ENCODE measurements around the gene RPS4Y2.

Gene RPS4Y2

DNA sequence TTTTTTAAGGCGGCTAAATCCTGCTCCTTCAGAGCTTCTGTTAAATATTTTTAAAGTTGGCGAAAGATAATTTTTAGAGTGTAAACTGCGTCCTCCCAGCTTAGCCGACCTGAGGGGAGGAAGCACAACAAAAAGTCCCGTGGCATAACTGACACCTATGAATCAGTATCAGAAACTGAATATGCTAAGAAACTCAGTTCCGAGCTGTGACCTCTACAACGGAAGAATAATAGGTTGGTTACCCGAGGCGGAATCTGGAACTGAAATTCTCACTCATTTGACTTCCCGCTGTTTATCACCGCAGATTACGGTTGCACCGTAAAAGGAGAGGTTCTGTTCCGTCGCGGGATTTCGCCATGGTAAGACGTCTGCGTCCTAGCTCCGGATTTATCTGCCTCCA lies at the start of gene RPS4Y2:
TSS of gene RPS4Y2 (plus strand) at position 301 of the 400 bp plus-strand sequence. CDS start at position 357, 56 bp downstream.
- no peak for FAIRE-seq

DNA sequence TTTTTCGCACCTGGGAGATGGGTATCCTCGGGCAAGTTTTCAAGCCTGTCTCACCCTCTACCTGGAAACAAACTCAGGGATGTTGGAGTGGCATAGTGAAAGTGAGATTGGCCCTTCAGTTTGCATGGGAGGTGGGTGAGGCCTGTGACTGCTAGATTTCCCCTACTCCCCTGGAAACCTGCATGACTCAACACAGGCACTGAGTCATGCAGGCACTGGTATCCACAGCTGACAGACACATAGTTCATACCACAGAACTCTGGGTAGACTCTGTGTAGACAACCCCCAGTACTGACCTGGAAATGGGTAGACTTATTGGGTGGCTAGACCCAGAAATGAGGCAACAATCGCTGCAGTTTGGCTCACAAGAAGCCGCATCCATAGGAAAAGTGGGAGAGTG lies 41.5 kb upstream of the RPS4Y2 start:
- FAIRE-seq: no peak

DNA sequence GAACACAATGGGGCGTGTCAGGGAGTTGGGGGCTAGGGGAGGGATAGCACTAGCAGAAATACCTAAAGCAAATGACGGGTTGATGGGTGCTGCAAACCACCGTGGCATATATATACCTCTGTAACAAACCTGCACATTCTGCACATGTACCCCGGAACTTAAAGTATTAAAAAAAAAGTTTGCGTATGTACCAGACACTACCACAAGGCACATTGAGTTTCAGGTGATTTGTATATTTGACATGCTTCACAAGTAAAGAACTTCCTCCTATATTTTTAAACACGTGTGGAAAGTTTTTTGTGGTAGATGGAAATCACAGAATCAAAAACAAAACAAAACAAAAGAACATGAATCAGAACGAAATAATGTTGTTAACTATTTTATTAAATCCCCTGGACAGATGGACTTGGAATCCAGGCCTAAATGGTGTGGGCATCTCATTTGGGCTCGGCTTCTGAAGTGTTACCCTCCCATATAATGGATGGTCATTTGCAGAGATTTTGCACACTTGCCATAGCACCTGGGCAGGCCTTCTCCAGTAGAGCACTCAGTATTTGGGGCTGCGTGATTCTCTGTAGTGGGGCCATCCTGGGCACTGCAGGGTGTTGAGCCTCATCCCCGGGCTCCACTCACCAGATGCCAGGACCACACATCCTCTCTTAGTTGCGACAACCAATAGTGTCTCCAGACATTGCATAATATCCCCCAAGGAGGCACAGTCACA lies 29.6 kb upstream of the RPS4Y2 start:
- no peak for FAIRE-seq

DNA sequence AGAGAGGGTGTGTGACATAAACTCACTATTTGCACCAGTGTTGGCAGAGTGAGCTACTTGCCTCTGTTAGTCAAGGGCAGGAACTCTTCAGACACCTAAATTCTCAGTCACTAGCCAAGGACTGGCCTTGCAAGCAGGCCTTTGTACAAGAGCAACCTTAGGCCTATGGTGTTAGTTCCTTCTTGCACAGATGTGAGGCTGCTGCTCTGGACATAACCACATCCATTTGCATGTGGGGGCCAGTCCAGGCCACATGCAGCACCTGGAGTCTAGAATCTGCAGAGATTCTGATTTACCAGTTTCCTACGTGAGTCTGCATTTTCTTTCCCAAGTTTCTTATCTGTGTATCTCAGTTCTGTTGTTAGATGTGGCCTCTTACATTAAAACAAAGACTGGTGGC lies 20.7 kb upstream of the RPS4Y2 start:
- no peak for FAIRE-seq

DNA sequence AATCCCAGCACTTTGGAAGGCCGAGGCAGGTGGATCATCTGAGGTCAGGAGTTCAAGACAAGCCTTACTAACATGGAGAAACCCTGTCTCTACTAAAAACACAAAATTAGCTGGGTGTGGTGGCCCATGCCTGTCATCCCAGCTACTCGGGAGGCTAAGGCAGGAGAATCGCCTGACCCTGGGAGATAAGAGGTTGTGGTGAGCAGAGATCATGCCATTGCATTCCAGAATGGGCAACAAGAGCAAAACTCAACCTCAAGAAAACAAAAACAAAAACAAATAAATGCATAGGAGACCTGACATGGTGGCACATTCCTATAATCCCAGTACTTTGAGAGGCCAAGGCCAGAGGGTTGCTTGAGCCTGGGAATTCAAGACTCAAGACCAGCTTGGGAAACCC lies 16.1 kb upstream of the RPS4Y2 start:
- no peak for FAIRE-seq

DNA sequence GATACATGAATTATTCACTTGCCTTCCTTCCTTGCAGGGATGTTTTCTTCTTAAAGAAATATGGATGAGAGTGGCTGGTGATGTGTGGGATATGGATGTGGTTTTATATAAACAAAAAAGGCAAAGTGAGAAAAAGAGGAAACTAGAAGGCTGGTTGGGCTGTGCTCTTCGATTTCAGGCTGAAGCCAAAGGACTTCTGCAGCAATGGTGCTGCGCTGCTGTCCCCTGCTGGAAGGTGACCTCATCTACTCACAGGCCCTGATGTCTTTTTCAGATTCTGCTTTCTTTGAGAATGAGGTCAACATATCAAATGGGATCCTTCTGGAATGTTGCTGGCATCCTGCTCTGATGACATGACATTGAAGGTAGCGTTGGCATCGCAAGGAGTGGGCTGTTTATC lies 15.3 kb upstream of the RPS4Y2 start:
- FAIRE-seq: no peak

DNA sequence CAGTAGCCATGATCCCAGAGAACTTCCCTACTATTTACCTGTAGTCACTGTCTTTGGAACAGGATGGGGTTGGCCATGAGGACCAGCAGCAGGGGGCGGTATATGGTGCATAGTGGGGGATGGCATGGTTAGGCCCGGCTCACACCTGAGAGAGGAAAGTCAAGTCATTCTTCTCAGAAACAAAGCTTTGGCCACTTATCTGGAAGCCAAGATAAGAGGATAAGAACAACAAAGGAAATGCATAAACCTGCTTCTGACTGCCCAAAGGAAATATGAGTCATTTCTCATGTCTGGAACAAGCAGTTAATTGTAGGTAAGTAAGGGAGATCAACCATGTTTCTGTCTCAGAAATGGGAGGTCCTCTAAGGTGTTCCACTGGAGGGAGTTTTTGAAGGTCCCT lies 10.8 kb upstream of the RPS4Y2 start:
- no peak for FAIRE-seq

DNA sequence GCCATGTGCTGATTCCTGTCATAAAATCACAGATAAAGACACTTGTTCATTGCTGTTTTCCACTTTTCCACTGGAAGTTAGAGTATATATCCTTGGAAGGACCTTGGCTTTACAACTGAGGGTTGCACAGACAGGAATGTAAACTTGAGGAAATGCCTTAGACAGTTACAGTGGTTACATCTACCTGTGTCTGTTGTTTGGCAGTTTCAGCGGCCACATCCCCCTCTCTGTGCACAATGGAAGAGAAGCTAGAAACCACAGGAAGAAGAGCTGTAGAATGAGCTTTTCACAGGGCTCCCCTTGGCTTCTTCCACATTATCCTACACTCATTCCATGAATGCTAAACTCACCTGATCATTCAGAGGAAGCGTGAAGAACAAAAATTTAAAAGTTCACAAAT lies 9.0 kb upstream of the RPS4Y2 start:
- FAIRE-seq: no peak

DNA sequence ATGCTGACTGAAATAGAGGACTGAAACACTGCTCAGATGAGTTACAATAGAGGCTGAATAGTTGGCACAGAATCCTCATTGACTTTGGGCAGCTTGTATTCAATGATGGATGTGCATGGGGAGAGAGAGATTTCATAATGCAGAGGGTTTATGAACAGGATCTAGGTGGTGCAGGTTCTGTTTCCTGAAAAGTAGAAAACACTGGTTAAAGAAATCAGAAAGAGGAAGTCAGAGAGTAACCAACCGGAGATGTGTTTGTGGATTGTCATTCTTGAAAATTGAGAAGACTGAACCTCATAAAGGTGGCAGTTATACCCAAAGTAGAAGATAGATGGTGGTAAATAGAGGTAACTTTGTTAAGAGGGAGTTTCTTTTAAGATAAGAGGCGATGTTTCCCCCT lies 8.0 kb downstream of the RPS4Y2 start:
- FAIRE-seq: no peak

DNA sequence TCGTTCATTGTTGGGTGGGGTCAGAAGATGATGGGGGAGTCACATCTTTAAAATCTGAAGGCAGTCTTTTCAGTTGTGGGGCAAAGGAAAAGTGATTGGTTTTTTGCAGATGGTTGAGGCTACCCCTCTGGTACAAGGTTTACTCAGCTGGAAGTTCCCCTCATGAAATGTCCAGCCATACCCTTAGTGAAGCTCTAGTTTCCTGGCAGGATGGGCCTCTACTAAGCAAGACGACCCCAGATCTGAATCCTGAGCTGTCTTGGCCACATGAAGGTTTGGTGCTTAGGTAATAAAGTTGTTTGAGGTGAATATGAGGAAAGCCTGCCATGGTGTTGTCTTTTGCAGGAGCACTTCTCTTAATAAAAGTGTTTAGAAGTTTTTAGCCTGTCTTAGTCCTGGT lies 9.2 kb downstream of the RPS4Y2 start:
- FAIRE-seq: no peak

DNA sequence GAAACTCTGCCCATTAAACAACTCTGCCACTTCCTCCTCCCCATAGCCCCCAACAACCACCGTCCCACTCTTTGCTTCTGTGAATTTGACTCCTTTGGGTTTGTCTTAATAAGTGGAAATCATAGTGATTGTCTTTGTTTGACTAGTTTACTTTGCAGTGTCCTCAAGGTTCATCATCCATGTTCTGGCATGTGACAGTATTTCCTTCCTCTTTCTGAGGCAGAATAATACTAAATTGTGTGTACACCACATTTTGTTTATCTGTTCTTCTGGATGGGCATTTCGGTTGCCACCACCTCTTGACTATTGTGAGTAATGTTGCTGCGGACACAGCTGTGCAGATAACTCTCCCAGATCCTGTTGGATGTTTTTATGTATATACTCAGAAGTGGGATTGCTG lies 14.8 kb downstream of the RPS4Y2 start:
- no peak for FAIRE-seq

DNA sequence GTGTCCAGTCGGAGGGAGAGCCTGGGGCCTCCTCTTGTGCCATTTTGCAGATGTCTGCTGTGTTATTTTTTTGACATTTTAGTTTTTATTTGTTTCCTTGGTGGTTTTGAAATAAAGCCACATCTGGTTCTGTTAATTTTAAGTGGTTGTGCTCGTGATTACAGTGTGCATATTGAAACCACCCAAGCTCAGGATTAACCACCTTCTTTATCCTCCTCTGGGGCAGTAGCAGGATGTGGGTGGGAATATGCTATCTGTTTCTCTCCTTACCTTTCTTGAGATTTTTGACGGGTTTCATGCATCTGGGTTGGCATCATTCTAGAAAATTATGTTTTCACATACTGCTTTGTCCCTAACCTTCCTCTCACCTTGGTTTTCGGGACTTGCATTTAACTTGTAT lies 20.2 kb downstream of the RPS4Y2 start:
- FAIRE-seq: no peak

DNA sequence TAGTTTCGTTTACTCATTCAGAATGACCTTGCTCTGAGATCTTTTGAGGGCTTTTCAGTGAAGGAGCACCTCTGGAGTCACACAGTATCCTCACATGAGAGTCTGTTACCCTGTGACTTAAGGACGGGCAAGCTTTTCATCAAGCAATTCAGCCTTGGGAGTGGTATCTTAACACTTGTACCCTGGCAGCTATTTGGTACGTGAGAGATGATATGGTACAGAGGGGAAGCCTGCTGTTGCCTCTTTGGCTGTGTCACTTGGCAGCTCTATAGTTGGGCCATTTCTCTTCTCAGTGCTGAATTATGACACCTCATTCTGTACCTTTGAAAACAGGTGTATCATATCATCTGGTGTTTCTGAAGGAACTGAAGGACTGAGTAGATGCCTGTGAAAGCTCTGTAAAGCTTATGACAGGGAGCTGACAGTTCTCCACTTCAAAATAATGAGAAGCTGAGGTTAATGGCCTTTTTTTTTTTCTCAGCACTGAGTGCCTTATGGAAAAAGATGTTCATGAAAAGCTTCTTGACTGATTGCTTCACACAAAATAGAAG lies 24.3 kb downstream of the RPS4Y2 start:
- FAIRE-seq: no peak

DNA sequence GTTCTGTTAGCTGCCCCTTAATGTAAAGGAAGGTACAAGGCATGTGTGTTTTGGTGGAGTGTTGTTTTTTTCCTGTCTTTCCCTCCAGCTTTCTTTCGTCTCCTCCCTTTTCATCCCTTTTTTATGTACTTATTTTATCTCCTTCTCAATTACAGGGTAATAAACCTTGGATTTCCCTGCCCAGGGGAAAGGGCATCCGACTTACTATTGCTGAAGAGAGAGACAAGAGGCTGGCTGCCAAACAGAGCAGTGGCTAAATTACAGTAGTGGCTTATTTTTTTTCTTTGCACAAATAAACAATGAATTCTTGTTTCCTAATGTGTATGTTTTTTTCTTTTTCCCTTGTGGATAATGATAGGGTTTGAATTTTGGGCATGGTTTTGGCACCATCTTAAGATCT lies 24.9 kb downstream of the RPS4Y2 start:
- no peak for FAIRE-seq

DNA sequence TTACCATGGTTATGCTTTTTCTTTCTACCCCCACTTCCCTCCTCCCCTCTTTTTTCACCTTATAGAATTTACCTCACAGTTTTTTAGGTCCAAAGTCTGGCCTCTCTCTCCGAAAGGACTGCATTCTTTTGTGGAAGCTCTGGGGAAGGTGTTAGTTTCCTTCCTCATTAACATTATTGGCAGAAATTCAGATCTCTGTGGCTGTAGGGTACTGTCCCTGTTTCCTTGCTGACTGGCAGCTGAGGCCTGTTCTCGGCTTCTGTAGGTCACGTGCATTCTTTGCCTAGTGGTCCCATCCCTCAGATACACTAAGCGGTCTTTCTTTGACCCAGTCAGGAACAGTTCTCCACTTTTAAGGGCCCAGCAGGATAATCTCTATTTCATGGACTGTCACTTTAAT lies 25.5 kb downstream of the RPS4Y2 start:
- FAIRE-seq: no peak

DNA sequence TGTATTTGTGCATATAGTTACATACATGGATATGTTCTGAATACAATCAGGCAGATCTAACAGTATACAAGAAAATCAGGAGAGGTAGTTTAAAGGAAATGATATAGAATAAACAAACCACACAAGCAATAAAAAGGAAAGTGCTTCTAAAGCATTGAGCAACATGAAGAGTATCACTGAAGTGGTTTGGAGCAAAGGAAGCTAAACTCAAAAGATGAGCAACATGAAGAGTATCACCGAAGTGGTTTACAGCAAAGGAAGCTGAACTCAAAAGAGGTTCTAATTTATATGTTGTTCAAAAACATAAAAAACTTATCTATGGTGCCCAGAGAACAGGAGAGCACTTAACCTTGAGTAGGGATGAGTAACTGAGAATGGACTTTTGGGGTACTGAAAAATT lies 29.1 kb downstream of the RPS4Y2 start:
- FAIRE-seq: no peak

DNA sequence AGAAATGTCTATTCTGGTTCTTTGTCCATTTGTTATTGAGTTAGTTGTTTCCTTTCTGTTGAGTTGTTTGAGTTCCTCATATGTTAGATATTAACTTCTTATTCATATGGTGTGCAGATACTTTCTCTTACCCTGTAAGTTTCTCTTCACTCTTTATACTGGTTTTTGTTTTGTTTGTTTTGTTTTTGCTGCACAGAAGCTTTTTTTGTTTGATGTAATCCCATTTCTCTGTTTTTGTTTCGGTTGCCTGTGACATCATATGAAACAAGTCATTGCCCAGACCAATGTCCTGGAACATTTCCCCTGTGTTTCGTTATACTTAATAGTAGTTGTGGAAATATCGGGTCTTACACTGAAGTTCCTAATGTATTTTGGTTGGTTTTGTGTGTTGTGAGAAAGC lies 31.2 kb downstream of the RPS4Y2 start:
- FAIRE-seq: no peak

DNA sequence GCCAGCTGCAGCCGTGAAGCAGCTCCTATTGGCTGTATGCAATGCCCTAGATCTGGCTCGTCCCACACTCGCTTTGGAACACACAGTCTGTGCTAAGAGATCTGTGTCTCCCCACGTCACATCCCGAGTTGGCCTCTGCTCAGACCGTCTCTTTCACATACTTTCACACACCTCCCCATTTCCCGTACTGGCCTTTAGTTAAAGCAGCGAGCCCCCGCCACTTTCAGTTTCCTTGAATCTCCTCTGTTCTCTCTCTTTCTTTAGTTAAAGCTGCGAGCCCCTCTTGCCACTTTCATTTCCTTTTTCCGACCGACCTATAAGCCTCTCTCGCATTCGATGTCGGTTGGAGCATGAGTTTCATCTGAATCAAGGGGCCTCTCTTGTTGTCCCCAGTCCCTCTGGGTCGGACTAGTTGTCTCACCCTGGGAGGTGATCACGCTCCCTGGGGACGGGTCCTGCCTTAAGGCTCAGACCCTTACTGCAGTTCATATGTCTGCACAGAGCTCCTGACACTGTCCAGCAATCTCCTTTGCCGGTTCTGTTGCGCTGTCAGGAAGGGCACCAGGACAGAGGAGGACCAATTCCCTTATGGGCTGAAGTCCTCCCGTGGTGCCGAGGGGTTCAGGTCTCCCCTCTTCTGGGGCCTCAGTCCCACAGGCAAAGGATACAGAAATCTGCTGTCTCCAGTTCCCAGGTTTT lies 42.6 kb downstream of the RPS4Y2 start:
- FAIRE-seq: no peak

DNA sequence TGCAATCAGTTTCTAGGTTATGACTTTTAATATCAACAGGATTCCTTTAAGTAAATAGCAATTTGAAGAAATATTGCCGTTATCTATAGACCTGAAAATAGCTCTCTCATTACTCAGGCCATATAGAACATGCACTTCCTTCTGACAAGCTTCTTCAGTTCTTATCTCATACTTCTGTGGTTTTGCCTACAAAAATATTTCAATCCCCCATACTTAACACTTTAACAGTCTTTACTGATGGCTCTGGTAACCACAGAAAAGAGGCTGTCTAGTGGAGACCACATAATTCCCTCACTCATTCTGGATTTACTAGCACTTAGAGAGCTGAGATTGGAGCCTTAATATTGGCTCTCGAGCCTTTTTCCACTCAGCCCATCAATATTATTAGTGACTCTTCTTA lies 46.8 kb downstream of the RPS4Y2 start:
- no peak for FAIRE-seq

DNA sequence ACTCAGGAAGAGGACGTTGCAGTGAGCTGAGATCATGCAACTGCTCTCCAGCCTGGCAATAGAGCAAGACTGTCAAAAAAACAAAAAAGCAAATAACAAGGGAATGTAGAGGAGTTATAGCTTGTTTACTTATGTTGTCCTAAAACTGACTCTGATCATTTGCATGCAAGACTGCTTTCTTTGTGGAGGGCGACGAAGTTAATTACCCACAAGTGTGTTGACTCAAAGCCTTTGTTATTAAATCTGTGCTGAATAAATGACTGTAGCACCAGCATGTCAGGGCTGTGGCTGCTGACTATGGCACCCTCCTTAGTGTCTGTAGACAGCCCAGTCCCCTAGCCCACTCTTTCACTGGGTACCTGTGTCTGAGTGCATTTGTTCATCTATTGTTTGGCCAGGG lies 50.3 kb downstream of the RPS4Y2 start:
- no peak for FAIRE-seq

DNA sequence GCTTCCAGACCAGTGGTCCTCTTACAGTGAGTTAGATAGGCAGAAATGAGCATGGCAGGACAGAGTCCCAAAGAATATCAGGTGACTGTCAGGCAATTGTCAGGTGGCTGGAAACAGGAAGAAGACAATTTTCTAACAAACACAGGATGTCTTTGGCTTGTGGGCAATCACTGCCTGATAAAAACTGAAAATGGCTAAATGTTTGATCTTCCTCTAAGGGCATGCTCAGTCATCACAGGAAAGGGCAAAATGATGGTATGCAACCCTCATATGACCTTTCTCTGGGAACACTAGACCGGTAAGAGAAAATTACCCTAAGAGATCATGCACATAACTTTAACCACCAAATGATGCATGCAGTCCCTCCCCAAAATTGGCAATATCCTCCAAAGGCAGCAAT lies 57.6 kb downstream of the RPS4Y2 start:
- FAIRE-seq: no peak

DNA sequence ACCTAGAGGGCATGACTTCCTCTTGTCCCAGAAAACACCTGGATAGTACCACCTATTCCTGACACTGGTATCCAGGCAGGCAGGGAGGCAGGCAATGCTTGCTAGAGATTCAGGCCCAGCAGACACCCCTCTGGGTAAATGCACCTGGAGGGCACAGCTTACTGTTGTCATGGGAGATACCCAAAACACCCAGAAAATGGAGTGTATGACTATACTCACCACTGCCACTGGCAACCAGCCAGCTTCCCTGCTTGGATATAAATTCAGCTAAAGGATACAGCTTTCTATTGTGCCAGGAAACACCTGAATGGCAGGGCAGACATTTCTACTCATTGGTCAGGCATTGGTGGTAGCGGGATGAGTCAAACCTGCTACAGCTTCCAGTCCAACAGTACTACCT lies 58.9 kb downstream of the RPS4Y2 start:
- no peak for FAIRE-seq

DNA sequence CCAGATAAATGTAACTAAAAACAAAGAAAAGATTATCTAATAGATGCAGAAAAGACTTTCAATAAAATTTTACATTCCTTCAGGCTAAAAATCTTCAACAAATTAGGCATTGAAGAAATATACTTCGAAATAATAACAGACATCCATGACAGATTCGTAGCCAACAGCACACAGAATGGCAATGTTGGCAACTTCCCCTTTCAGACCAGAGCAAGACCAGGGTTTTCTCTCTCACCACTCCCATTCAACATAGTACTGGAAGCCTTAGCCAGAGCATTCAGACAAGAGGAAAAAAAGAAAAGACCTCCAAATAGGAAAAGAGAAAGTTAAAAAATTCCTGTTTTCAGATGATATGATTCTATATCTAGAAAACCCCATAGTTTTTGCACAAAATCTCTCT lies 61.2 kb downstream of the RPS4Y2 start:
- no peak for FAIRE-seq
